GM18507 (cell line): ENCODE measurements around the gene PWWP2B.

ENCODE experiments used
- DNase-seq: peaks from one replicate; pipeline ENCODE4 v3.0.0; 2011; ENCODE audit warnings: low read depth; ENCODE audit not compliant: insufficient read length; ENCODE audit errors: extremely low spot score
- FAIRE-seq: peaks from 2 replicates; lab custom pipeline; 2011; peaks lifted over from hg19 to GRCh38; lab: Jason Lieb, UNC

PWWP2B gene

DNA sequence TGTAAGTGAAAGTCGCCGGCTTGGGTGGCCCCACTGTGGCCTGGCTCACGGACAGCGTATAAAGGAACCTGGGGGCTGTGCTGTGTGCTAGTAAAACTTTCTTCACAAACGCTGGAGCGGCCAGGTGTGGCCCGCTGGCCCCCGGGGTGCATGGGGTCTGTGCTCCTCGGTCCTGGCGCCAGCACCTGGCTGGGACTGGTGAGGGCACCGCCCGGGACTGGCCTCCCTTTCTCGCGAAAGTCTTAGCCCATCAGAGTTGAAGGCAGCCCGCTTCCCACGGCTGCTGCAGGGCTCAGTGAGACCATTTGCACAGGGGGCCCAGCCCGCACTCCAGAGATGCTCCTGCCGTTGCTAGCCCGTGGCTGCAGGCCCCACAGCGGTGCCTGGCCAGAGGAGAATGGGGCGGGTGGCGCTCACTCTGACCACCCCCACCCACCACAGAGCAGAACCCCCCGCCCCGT lies 5.8 kb downstream of the PWWP2B start:
- FAIRE-seq (no peak), DNase-seq (no peak)

DNA sequence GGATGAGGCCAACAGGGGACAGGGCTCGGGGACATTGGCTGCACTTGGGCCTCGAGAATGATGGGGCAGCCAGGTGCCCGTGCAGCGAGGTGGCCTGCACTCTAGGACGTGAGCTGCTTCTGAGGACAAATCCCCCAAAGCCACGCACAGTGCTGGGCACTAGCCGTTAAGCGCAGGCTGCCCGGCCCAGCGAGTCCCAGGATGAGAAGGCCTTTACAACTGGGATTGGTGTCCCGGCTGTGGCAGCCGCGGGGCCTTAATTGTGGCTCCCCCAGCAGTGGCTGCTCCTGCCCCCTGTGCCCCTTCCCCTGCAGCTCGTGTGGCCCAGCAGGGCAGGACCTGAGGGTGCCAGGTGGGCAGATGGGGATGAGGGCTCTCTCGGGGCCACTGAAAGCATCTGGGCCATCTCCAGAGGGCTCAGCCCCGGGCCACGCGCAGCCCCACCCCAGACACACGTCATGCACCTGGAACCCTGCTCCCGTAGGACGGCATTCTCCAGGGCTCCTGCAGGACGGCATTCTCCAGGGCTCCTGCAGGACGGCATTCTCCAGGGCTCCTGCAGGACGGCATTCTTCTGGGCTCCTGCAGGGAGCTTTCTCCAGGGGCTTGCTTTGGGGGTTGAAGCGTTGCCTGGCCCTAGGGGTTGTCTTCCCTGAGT lies 6.6 kb downstream of the PWWP2B start:
- FAIRE-seq (no peak), DNase-seq (no peak)

- no peak for FAIRE-seq
- DNase-seq, result no peak
Measured at GRCh38 chr10:132404169-132404880, 7.3 kb downstream of the PWWP2B start.

DNA sequence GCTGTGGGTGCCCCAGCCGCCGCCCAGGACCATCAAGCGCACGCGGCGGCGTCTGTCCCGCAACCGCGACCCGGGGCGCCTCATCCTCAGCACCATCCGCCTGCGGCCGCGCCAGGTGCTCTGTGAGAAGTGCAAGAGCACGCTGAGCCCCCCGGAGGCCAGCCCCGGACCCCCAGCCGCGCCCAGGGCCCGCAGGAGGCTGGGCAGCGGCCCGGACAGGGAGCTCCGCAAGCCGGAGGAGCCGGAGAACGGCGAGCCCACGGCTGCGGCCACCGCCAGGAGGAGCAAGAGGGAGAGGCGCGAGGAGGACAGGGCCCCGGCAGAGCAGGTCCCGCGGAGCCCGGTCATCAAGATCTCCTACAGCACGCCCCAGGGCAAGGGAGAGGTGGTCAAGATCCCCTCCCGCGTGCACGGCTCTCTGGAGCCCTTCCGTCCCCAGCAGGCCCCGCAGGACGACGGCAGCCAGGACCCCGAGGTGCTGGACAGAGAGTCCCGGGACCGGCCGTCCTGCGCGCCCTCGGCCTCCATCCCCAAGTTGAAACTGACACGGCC lies 8.0 kb downstream of the PWWP2B start:
- DNase-seq (no peak), FAIRE-seq (no peak)

GRCh38 chr10:132405463-132405991 lies 8.5 kb downstream of the PWWP2B start:
- FAIRE-seq (no peak), DNase-seq (no peak)

- FAIRE-seq (no peak), DNase-seq (no peak)
Measured at GRCh38 chr10:132406181-132406580, 9.2 kb downstream of the PWWP2B start.

DNA sequence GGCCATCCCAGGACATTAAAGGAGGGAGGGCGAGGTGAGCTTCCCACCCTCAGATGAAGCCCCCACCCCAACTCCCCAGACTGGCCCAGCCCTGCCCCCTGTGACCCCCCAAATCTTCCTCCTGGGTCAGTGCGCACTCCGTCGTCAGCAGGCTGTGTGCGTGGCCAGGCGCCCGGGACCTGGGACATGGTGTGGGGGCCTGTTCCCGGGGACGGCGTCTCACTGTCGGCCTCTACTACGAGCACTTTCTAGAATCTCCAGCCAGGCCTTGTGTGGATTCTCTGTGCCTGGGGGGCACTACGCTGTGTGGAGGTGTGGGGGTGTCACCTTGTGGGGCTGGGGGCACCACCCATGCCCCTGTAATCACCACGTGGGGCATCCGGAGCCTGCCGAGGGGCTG lies 9.8 kb downstream of the PWWP2B start:
- no peak for DNase-seq
- no peak for FAIRE-seq

DNA sequence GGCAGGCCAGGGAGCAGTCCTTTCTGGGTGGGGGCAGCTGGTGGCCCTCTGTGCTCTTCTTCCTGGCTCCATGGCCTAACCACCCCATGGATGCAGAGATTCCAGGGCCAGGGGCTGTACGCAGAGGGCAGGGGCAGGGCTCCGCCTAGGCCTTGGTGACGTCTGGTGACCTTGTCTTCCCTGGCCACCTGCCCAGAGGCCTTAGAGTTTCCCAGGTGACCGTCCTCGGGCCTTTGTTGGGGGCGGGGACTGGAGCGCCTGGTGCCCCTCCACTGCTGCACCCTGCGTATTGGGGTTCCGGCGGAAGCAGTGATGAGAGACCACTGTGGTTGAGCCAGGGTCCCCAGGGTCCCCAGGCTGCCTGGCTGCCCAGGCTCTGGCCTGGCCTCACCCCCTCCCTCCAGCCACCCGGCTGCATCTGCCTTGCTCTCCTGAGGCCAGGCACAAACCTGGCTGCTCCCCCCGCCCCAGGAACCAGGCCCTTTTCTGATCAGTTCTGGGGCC lies 10.3 kb downstream of the PWWP2B start:
- DNase-seq, result no peak
- no peak for FAIRE-seq

GRCh38 chr10:132407846-132408278 lies 10.9 kb downstream of the PWWP2B start:
- DNase-seq (no peak), FAIRE-seq (no peak)

- DNase-seq (no peak), FAIRE-seq (no peak)
Measured at GRCh38 chr10:132408367-132408781, 11.4 kb downstream of the PWWP2B start.

GRCh38 chr10:132408823-132409666 lies 12.0 kb downstream of the PWWP2B start:
- DNase-seq (no peak), FAIRE-seq (no peak)

GRCh38 chr10:132409667-132410028 lies 12.6 kb downstream of the PWWP2B start:
- FAIRE-seq (no peak), DNase-seq (no peak)

DNA sequence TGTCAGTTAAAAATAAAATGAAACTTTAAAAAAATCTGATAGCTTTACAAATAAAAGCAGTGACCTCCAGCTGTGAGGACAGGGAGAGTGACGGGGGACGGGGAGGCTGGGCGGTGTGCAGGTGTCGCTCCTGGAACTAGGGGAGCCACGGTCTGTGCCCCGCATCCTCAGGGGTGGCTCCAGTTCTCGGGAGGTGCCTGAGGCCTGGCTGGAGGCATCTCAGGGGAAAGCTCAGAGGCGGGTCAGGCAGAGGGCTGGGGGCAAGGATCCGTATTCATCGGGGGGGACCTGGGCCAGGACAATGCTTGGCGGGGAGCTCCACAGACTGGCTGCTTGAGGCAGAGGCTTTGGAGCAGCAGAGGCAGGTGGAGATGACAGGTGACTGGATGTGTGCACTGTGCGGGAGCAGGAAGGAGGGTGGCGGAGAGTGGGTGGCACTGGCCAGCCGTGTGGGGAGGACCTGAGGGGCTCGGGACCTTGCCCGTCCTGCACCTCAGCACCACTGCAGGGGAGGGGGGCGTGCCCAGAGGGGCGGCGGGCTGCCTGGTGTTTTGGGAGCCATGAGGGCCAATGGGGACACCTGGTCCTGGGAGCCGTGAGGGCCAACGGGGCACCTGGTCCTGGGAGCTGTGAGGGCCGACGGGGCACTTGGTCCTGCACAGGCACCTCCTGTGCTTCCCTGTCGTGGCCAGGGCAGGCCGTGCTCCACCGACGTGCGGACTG lies 13.2 kb downstream of the PWWP2B start:
- FAIRE-seq, result no peak
- DNase-seq, result no peak

- no peak for DNase-seq
Measured at GRCh38 chr10:132410779-132411532, 14.0 kb downstream of the PWWP2B start.

GRCh38 chr10:132411561-132412253 lies 14.7 kb downstream of the PWWP2B start:
- FAIRE-seq, result no peak

More at GRCh38 chr10:132410779-132411532, 14.0 kb downstream of the PWWP2B start:
- FAIRE-seq, result no peak

DNA sequence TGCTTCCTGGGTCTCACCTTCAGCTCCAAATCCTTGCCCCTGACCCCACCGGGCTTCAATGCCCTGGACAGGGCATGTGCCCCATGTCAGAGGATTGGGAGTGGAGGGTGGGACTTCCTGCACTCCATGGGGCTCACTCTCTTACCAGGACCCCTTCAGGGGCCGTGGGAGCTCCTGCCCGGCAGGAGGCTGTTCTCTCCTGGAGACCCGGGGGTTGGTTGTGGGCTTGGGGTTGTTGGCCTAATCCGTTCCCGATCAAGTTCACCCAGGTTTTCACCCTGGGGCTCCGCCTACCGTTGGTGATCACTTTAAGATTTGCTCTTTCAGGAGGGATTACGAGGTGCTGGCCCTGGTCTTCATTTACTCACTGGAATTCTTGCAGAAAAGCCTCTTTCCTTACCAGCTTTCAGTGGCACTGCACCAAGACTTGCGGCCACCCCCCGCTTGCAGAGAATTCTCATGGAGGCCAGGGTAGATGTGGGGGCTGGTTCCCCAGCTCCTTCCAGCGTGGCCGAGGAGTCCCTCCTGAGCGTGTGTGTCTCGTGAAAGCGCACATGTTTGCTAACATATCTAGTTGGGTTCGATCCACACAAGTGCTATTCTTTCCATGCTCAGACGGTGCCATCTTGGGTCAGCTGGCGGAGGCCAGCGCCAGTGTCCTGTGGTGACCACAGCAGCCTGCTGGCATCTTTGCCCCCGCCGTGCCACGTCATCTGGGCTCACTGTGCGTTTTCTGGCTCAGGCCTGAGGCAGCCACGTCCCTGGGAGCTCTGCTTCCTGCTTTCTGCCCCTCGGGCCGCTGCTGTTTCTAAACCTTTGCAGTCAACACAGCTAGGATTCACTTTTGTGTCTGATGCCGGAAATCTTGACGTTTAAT lies 15.6 kb downstream of the PWWP2B start:
- no peak for DNase-seq
- FAIRE-seq, result no peak

More at GRCh38 chr10:132411561-132412253, 14.7 kb downstream of the PWWP2B start:
- no peak for DNase-seq
